NB4 (cell line): ENCODE data around the gene TSPAN18.
A peak's percentile ranks its signal among the peaks of the same experiment; 100 is the strongest.

ENCODE experiments used
- DNase-seq: peaks from one replicate; pipeline ENCODE4 v3.0.0; 2010; ENCODE audit warnings: low read depth
- H3K4me3 ChIP-seq: one replicate; pipeline ENCODE4 v1.5.1; 2011; ENCODE audit warnings: mild to moderate bottlenecking, low read depth, low read length, moderate library complexity
- MAX ChIP-seq: IDR thresholded peaks from 2 replicates; pipeline ENCODE4 v1.6.1; 2011; ENCODE audit warnings: low read depth, low read length
- MYC ChIP-seq: IDR thresholded peaks from 2 replicates; pipeline ENCODE4 v1.6.1; 2011; ENCODE audit warnings: low read depth, low read length
- POLR2A ChIP-seq: IDR thresholded peaks from 2 replicates; pipeline ENCODE4 v1.6.1; 2011; ENCODE audit warnings: mild to moderate bottlenecking; ENCODE audit not compliant: insufficient read length; ENCODE audit errors: extremely low read depth
- TF ChIP-seq, protein P1 (sequence below): IDR thresholded peaks from one replicate; pipeline ENCODE4 v1.5.1; 2012; ENCODE audit warnings: low read depth, low read length

The TSPAN18 gene

DNA sequence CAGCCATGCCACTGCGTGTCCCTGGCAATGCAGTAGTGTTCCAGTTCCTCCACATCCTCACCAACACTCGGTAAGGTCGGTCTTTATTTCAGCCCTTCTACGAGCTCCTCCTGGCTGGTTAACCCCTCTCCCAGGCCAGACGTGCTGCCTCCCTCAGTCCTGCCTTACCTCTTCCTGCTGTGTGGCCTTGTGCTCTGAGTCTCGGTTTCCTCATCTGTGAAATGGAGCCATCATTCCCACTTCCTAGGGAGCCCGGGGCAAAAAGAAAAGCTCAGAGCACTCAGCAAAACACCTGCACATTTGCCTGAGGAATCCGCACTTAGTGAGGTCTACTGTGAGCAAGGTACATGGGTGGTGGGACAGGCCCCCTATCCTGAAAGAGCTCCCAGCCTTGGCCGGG lies 214.1 kb downstream of the TSPAN18 start:
- no peak for DNase-seq
- TF ChIP-seq POLR2A (no peak), MAX (no peak), MYC (no peak)
- no peak overlapping the region for H3K4me3 ChIP-seq

GRCh38 chr11:44941259-44942021 lies 214.7 kb downstream of the TSPAN18 start:
- H3K4me3 ChIP-seq, result no peak overlapping the region
- TF ChIP-seq MAX, result no peak
- no peak for DNase-seq

DNA sequence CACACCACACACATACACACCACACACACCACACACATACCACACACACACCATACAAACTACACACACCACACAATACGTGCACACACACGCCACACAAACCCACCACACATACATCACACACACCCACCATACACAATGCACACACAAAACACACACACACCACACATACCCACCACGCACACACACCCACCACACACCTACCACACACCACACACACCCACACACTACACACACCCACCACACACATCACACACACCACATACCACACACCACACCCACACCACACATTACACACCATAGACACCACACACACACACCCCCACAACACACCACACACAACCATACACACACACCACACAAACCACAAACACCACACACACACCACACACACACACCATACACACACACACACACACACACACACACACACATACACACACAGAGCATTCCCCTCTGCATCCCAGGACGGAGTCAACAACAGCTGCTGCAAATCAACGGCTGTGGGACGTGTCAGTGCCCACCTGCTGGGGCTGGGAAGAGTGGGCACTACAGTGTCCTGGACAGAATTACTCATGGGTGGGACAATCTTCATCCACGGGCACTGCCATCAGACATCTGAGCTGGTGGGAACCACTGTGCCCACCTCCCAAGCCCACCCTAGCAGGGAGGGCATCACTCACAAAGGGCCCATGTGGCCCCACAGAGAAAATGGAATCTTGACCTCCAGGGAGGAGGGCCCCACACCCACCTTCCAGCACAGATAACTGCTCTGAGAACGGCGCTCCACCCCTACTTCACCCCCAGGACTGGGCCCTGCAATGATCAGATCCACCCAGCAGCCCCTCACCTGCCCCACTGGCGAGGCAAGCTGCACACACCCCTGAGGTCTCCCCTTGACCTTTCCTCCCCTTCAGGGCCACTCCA lies 215.5 kb downstream of the TSPAN18 start:
- TF ChIP-seq, protein P1, sequence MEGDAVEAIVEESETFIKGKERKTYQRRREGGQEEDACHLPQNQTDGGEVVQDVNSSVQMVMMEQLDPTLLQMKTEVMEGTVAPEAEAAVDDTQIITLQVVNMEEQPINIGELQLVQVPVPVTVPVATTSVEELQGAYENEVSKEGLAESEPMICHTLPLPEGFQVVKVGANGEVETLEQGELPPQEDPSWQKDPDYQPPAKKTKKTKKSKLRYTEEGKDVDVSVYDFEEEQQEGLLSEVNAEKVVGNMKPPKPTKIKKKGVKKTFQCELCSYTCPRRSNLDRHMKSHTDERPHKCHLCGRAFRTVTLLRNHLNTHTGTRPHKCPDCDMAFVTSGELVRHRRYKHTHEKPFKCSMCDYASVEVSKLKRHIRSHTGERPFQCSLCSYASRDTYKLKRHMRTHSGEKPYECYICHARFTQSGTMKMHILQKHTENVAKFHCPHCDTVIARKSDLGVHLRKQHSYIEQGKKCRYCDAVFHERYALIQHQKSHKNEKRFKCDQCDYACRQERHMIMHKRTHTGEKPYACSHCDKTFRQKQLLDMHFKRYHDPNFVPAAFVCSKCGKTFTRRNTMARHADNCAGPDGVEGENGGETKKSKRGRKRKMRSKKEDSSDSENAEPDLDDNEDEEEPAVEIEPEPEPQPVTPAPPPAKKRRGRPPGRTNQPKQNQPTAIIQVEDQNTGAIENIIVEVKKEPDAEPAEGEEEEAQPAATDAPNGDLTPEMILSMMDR, result no peak
- TF ChIP-seq POLR2A (no peak), MAX (no peak), MYC (no peak)
- H3K4me3 ChIP-seq, result peak overlapping the region; percentile 21
- DNase-seq, result no peak

GRCh38 chr11:44943118-44943517 lies 216.4 kb downstream of the TSPAN18 start:
- H3K4me3 ChIP-seq, result peak overlapping the region; percentile 21
- DNase-seq, result peak; percentile 75

DNA sequence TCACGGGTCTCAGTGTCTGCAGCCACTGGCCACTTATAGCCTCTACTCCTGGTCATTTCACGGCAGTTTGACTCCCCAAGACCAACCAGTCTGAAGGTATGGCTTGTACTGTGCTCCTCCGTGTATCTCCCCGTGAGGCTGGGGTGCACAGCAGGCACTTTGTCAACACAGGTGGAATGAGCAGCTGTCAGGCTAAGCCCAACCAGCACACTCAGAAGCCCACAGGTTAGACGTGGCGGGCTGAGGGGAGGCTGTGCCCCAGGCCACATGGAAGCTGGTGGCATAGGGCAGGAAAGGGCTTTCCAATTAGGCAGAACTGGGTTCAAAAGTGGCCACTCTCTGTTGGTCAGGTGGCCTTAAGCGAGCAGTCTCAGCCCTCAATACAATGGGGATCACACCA lies 216.9 kb downstream of the TSPAN18 start:
- TF ChIP-seq MYC (no peak), MAX (no peak), POLR2A (no peak)
- TF ChIP-seq, protein P1, result no peak
- no peak for DNase-seq
- no peak overlapping the region for H3K4me3 ChIP-seq

More at GRCh38 chr11:44943118-44943517, 216.4 kb downstream of the TSPAN18 start:
- TF ChIP-seq MYC (peak; percentile 58; the same call in 1 of the 2 replicates), MAX (peak; percentile 87)
- TF ChIP-seq, protein P1, result no peak

DNA sequence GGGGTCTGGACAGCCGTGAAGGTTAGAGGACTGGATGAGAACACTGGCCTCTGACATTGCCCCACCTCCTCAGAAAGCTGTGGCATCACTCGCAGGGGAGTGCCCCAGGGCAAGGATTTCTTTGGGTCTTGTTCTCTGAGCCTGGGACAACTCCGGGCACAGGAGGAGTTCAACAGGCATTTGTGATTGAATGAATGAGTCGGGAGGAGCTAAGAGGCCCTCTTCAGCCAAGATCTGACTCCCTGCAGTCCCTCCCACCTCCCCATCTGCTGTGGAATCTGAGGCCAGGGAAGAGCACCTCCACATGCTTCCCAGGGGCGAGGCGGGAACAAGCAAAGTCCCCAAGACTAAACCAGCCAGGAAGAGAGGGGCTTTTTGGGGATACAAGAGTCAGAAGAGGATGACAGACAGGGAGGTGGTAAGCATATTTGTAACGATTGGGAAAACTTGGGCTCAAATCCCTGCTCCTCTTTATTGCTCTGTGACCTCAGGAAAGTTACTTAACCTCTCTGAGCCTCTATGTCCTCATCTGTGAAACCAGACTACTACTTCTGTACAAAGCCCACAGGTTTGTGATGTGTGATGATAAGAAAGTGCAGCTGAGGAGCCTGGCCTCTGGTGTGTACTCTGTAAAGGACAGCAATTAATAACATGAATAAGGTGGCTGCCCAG lies 217.6 kb downstream of the TSPAN18 start:
- no peak for DNase-seq
- TF ChIP-seq, protein P1, result no peak
- TF ChIP-seq MYC (no peak), MAX (no peak), POLR2A (no peak)
- H3K4me3 ChIP-seq, result no peak overlapping the region
